NK-92 (cell line): ENCODE results near the gene CGREF1.
"Not testable (repeated sequence)": the region's sequence is repeated elsewhere in the genome, so short reads cannot be mapped to it uniquely, and the experiment has no call there.

Experiments used
- DNase-seq: peaks from one replicate; lab custom pipeline; 2025; ENCODE audit not compliant: unreplicated experiment; lab: John Stamatoyannopoulos, UW

CGREF1 gene

GRCh38 chr2:27138111-27138510, 19.2 kb upstream of the CGREF1 start:
- DNase-seq, result no peak

GRCh38 chr2:27137322-27137935, 18.5 kb upstream of the CGREF1 start:
- no peak for DNase-seq

DNA sequence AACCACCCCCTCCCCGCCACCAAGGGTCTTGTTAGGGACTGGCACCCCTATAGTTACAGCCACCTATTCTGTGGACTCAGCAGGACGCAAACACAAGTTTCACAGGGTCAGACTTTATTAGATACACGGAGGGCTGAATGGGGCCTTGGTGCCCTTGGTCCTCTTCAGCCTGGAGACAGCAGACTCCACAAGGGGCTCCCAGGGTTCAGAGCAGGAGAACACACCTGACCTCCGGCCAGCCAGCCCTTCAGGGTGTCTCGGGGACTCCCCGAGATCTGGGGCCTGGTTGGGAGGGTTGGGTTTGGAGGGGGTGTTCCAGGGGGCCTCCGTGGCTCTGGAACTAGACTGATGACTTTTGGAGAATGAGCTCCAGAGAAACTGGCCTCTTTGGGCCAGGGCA, 17.8 kb upstream of the CGREF1 start:
- DNase-seq, result no peak

GRCh38 chr2:27135478-27135955, 16.6 kb upstream of the CGREF1 start:
- DNase-seq, result no peak

- no peak for DNase-seq
Measured at GRCh38 chr2:27134781-27135477, 16.0 kb upstream of the CGREF1 start.

- peak; percentile 76 for DNase-seq
Measured at GRCh38 chr2:27133905-27134780, 15.2 kb upstream of the CGREF1 start, which contains the start of gene PREB. Gene PREB, minus strand, starts transcription at chr2:27134636. Its CDS starts 215 bp downstream, at chr2:27134421.

DNA sequence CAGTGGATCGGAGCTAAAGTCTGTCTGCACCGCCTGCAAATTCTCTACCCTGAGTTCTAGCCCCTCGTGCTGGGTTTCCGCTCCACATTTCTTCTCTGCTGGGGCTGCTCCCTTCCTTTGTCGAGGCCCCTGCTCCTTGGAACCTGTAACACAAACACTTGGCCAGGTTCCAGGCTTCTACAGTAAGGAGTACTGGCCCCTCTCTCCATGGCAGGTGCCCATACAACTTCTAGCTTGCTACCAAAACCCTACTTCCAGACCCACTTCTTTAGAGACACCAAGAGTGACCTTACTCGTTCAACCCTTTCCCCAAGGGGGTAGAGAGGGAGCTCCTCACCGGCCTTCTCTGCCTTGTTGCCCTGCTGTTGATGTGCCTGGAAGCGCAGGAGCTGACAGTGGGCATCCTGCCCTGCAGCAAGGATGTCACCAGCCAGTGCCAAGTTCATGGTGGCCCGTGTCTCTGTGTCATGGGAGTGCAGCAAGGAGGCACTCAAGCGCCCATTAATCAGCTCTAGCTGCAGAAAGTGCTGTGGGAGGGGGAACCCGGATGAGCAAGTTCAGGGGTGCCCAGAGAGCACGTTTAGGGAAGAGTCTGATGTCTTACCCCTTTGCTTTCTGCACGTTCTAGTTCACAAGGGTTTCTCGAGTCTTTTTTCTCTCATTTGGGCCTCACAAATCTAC, 14.4 kb upstream of the CGREF1 start:
- DNase-seq, result no peak

- no peak for DNase-seq
Measured at GRCh38 chr2:27131429-27131828, 12.5 kb upstream of the CGREF1 start.

DNA sequence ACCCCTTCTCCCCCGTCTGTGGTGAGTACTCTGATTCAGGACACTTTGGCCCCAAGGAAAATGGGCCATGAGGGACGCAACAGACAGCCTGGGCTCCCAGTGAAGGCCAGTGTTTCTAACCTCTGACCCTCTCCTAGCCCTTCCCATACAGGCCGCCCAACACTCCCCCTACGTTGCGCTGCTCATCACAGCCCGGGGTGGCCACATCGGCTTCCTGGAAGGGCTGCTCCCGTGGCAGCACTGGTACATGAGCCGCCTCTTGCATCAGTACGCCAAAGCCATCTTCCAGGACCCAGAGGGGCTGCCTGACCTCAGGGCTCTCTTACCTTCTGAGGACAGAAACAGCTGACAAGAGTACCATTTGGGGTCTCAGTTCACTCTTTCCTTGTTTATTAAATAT, 11.5 kb upstream of the CGREF1 start:
- DNase-seq, result no peak

- no peak for DNase-seq
Measured at GRCh38 chr2:27128668-27129571, 10.0 kb upstream of the CGREF1 start.

DNA sequence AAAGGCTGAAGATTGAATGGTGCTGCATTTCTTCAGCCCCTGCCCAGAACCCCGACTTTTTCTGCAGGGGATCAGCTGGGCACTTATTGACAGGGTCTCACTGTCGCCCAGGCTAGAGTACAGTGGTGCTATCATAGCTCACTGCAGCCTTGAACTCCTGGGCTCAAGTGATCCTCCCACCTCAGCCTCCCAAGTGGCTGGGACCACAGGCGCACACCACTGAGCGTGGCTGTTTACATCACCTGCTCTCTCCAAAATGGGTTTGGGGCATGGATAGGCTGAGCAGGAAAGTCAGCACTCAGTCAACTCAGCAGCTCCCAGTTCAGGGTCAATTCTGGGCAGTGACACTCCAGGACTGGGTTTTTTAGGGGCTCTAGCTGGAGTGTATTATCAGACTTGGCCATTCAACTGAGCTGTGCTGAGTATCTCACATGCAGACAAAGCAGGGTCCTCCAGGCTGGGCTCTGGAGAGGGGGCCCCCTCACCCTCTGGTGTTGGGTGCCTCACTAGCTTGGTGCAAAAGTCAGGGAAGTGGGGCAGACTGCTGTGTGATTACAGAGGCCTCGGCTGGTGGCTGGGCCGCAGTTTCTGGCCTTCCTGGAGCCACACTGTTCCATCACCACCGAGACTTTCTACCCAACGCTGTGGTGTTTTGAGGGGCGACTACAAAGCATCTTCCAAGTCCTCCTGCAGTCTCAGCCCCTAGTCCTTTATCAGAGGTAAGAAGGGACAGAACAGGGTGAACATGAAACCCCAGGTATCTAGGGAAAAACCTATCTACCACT, 9.1 kb upstream of the CGREF1 start:
- no peak for DNase-seq

GRCh38 chr2:27126252-27126710, 7.4 kb upstream of the CGREF1 start:
- DNase-seq, result no peak

DNA sequence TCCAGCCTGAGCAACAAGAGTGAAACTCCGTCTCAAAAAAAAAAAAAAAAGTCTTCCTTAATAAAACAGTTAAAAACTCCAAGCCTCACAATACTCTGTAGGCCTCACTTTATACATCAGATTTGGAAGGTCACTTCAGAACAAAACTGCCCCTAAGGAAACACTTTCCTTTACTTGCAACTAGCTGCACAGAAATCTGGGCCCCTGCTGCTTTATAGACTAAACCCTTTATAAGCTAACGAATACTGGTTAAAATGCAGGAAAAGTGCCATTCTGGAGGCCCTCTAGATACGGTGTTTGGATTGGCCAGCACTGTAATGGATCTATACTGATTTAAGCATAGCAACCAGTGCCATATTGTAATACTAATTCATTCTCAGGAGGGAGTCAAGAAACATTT, 6.2 kb upstream of the CGREF1 start:
- DNase-seq, result no peak

DNA sequence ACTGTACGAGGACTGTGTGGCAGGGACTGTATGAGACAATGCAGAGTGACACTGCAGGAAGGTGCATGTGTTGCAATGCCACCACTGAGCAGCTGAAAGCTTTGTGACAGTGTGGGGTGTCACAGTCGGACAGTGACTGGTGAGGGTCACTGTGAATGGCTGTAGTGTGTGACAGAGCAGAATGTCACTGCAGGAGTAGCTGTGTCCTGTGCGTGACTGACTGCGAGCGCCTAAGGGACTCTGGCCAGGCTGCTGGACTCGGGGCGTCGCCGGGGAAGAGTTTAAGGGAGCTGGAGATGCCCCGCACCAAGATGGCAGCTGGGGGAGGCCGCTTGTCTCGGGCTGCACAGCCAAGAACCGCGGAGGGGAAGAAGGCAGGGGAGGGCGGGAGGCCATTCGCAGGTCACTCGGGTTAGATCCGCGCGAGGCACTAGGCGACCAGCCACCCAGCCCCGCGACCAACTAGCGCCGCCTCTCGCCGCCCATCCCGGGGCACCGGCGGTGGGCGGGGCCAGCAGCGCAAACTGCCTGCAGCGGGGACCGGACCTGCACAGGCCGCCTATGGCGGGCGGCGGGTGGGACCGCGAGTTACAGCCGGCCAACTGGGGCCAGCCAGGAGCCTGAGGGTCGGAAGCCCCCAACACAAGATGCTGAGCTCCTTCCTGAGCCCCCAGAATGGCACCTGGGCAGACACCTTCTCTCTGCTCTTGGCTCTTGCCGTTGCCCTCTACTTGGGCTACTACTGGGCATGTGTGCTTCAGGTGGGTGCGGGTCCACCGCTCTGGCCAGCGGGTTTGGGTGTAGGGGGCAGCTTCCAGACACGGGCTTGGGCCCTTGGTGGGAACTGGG, 4.6 kb upstream of the CGREF1 start, which contains the start of gene ABHD1:
Gene ABHD1, plus strand, starts transcription at position 514 of the 849 bp plus-strand sequence. Its CDS starts 134 bp downstream, at position 648.
- no peak for DNase-seq

DNA sequence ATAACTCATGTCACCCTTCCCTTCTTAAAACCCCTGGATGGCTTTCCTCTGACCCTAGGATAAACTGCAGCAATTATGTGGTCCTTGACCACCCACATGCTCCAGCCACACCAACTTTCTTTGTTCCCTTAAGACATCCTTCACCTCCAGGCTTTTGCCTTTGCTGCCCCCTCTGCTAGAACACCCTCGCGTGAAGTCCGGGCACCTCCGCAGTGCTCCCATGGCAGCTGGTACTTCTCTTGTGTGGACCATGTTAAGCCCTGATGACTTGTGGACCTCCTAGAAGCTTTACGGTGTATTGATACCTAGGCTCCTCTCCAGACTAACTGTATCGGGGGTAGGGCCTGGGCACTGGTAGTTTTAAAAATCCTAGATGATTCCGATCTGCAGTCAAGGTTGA, 3.9 kb upstream of the CGREF1 start:
- no peak for DNase-seq

GRCh38 chr2:27121906-27122305, 3.0 kb upstream of the CGREF1 start:
- no peak for DNase-seq

GRCh38 chr2:27119330-27119670, 372 bp upstream of the CGREF1 start:
- DNase-seq, result not testable (repeated sequence)

DNA sequence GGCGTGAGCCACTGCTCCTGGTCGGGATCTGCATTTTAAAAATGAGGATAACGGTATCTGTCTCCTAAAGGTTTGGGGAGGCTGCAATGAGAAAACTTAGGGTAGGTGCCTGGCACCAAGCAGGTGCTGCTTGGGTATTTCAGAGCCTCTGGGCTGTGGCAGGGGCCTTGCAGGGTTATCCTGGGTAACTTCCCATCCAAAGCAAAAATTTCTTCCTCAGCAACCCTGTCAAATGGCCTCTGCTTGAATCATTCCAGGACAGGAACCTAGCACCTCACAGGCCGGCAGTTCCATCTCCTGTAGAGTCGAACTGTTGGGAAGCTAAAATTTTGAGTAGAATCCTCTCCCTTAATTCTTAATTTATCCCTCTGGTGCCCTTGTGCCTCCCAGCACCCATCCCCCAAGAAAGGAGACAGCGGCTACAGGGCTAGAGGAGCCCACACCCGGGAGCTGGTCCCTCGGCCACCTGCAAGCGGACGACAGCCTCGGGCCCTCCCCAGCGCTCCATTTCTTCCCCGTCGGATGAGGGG, 868 bp downstream of the CGREF1 start:
- no peak for DNase-seq
